DMS114 treated with DMSO at 0.1 percent for 48 hours (cell line): ENCODE results near the gene MEP1B.

Experiments
- DNase-seq: peaks from one replicate; lab custom pipeline; 2025; ENCODE audit not compliant: unreplicated experiment; lab: John Stamatoyannopoulos, UW

Gene MEP1B

GRCh38 chr18:32262092-32262491 lies 72.3 kb downstream of the MEP1B start:
- DNase-seq = no peak

- DNase-seq = no peak
These were observed 74.6 kb downstream of the MEP1B start for GRCh38 chr18:32264401-32264800.

DNA sequence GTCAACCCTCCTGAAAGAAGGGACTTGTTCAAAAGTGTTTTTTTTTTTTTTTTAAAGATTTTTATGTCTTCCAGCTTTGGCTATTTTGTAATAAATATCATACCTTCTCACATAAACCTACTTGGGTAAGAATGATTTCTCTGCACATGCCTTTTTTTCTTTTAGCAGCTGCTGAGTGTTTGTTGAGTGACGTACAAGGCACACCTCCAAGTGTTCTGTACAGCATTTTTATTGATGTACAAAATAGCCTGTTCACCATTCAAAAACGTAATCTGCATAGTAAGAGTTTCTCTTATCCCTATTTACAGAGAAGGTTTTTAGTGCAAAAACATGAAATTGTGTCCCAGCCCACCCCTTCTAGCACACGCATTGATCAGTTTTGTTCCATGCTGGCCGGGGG lies 77.6 kb downstream of the MEP1B start:
- no peak for DNase-seq
